ENCODE data around the gene TEC.
A peak's percentile ranks its signal among the peaks of the same experiment; 100 is the strongest.
"Not testable (repeated sequence)": the region's sequence is repeated elsewhere in the genome, so short reads cannot be mapped to it uniquely, and the experiment has no call there.

The TEC gene

GRCh38 chr4:48268956-48269860 is at the start of gene TEC:
TEC (minus strand) TSS chr4:48269838; CDS start chr4:48228614, 41,224 bp downstream.
- peak in 2 of 3 experiments; percentile 81 to 86 for DNase-seq

DNA sequence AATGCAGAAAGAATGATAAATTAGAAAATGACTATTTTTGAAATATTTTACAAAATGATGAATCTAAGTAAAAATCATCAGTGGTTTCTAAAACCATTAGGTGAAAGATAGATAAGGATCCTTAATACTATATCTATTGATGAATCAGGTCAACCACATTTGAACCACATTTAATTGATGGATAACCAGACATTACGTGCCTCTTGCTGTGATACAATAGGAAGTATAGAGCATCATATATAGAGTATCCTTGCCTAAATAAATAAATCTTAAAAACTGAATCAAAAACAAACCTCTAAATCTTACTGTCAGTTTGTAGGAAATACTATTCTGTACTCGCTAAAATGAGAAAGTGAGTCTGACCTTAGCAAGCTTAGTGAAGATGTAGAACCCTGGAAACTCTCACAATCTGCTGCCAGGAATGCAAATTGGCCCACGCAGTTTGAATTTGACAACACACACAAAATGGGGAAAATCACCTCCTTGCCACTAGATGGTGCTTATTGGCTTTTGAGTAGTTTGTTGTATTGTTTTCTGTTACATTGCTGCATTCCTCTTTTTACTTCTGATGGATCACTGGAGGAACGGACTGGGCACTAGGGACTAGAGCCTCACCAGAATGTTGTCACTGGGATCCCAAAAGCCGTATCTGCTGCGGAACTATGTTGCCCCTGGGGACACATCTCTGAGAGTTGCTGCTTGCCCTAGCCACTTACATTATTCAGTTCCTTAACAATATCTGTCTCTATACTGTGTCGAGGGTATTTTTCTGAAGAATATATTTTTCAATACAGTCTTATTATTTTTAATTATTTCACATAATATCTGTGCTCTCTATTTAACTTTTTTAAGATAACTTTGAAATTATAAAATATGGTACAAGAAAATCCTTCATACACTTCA is 46.3 kb upstream of the TEC start:
- DNase-seq: peak; percentile 29 to 72 (median 45)

- not testable (repeated sequence) for DNase-seq
These were observed 45.1 kb upstream of the TEC start for GRCh38 chr4:48314746-48315145.

DNA sequence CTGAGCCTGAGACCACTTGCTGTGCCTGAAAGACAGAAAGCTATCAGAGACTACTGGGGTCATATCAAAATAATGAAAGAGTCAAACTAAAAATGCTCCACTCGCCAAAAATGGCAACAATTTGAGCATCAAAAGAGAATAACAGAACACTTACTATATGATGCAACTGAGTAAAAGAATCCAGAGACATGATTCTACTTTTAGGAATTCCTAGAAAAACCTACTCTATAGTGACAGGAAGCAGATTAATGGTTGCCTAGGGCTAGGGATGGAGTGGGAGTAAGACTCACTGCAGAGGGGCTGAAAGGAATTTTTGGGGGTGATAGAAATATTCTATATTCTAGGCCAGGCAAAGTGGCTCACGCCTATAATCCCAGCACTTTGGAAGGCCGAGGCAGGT is 42.3 kb upstream of the TEC start:
- no peak for DNase-seq

DNA sequence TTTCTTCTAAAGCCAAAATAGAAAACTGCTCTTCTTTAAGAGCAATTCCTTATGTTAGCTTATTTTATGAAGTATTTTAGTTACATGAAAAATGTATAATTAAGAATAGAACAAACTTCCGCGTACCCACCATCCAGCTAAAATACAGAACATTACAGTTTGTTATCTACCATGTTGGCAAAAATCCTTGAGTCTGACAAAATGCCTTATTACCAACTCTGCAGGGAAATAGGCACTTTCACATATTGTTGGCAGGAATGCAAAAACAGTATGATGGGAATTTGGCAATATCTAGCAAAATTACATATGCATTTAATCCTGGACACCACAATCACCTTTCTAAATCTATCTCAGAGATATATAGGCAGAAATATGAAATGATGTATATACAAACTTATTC is 39.3 kb upstream of the TEC start:
- no peak for DNase-seq

DNA sequence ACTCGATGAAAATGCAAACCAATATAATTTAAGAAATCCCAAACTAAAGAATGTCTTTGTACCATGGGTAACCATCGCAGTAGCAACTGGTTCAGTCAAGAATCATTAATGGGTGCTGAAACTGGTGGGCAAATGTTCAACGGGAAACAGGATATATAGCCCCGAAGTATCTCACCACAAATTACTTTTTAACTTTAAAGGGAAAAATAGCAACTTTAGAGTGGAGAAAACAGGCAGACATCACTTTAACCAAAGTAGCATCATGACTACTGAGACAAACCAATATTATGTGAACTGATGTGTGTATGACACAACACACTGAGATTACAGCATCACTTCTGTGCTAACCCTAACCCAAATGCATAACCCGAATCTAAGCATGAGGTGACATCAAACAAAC is 37.9 kb upstream of the TEC start:
- DNase-seq: no peak

DNA sequence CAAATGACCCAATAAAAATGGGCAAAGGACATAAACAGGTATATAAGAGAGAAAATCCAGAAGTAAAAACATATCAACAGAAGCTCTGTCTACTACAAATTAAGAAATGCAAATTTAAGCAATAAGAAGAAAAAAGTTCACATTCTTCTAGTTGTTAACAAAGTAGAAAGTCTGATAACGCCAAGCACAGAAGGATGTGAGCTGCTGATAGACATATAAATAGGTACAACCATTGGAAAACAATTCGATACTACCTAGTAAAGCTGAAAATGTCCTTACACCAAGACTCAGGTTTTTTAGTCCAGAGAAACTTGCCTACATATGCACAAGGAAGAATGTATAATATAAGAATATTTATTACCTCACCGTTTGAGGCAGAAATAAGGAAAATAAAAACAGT is 35.9 kb upstream of the TEC start:
- DNase-seq: no peak

GRCh38 chr4:48300004-48300403 is 30.4 kb upstream of the TEC start:
- no peak for DNase-seq

- DNase-seq: no peak
These were observed 29.9 kb upstream of the TEC start for GRCh38 chr4:48299560-48299959.

GRCh38 chr4:48297256-48297846 is 27.7 kb upstream of the TEC start:
- no peak for DNase-seq

DNA sequence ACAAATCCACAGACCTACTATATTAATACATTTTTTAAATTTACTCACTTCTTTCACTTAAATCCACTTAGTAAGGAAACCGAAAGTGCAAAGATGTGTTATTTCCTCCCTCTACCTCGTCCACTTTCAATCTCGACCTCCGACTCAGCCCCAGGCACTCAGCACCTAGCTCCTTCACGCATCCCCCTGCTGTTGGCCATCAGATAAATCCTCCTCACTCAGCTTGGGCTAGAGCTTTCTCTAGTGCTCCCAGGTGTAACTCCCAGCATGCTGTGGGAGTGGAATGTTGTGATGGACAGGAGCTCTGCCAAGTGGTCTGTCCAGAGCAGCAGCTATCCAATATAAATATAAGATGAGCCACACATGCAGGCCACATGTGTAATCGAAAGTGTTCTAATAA is 26.7 kb upstream of the TEC start:
- DNase-seq: no peak

- no peak for DNase-seq
These were observed 25.5 kb upstream of the TEC start for GRCh38 chr4:48295116-48295515.

- DNase-seq: not testable (repeated sequence)
These were observed 22.7 kb upstream of the TEC start for GRCh38 chr4:48292218-48292790.

- DNase-seq: peak in 2 of 3 experiments; percentile 5 to 7
These were observed 20.6 kb upstream of the TEC start for GRCh38 chr4:48290146-48290772.

DNA sequence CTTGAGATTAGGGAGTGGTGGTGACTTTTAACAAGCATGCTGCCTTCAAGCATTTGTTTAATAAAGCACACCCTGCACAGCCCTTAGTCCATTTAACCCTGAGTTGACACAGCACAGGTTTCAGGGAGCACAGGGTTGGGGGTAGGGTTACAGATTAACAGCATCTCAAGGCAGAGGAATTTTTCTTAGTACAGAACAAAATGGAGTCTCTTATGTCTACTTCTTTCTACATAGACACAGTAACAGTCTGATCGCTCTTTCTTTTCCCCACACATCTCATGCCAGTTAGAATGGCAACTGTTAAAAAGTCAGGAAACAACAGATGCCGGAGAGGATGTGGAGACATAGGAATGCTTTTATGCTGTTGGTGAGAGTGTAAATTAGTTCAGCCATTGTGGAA is 16.4 kb upstream of the TEC start:
- DNase-seq: not testable (repeated sequence)

- not testable (repeated sequence) for DNase-seq
These were observed 16.0 kb upstream of the TEC start for GRCh38 chr4:48285640-48286039.

DNA sequence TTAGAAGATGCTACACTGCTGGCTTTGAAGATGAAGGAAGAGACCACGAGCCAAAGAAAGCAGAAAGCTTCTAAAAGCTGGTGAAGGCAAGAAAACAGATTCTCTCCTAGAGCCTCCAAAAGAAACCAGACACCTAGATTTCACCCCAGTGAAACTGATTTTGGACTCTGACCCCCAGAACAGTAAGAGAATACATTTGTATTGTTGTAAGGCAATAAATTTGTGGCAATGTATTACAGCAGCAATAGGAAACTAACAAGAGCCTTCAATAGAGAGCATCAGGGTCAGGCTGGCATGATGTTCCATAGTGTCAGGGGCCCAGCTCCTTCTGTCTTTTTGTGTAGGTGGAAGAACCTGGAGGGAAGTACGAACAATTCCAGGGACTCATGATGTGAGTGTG is 6.0 kb upstream of the TEC start:
- DNase-seq: no peak

DNA sequence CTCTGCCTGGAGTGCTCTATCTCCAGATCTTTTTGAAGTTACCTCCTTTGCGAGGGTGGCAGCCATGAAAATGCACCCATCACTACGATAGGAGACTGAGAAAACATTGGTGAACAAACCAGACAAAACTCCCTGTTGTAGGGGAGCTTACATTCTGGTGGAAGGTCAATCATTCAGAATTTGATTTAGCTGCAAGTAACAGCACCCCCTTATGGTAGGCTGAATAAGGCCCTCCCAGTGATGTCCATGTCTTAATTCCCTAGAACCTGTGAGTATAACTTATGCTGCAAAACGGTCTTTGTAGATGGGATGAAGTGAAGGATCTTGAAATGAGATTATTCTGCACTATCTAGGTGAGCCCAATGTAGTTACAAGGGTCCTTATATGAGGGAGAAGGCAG is 5.6 kb upstream of the TEC start:
- peak in 1 of 3 experiments; percentile 35 for DNase-seq

- no peak for DNase-seq
These were observed 2.0 kb upstream of the TEC start for GRCh38 chr4:48271626-48272025.

- DNase-seq: no peak
These were observed 1.4 kb upstream of the TEC start for GRCh38 chr4:48270951-48271473.

GRCh38 chr4:48270523-48270897 is 872 bp upstream of the TEC start:
- DNase-seq: no peak

GRCh38 chr4:48269861-48270522 is 354 bp upstream of the TEC start:
- DNase-seq: peak; percentile 81 to 86 (median 85)

Measured in NCI-H1417 (cell line).